HEK293 (cell line): ENCODE results near the gene VEZF1.

Experiments used
- SP2 ChIP-seq: fragments of 450-650 bp; formaldehyde crosslinking; IDR thresholded peaks from 2 replicates; pipeline ENCODE4 v1.5.1; 2016; ENCODE audit warnings: missing biosample characterization, missing genetic modification characterization
- SP3 ChIP-seq: fragments of 450-650 bp; formaldehyde crosslinking; IDR thresholded peaks from 2 replicates; pipeline ENCODE4 v1.5.1; 2016; ENCODE audit warnings: missing biosample characterization, missing genetic modification characterization
- ZBTB1 ChIP-seq: fragments of 450-650 bp; formaldehyde crosslinking; IDR thresholded peaks from 2 replicates; pipeline ENCODE4 v1.5.1; 2016; ENCODE audit warnings: missing biosample characterization, missing genetic modification characterization
- ZBTB11 ChIP-seq: fragments of 450-650 bp; formaldehyde crosslinking; conservative IDR thresholded peaks from 2 replicates; pipeline ENCODE4 v1.5.1; 2016; ENCODE audit warnings: low read depth, missing biosample characterization, missing genetic modification characterization
- ZBTB17 ChIP-seq: fragments of 450-650 bp; formaldehyde crosslinking; IDR thresholded peaks from 2 replicates; pipeline ENCODE4 v1.5.1; 2016; ENCODE audit warnings: missing biosample characterization, missing genetic modification characterization
- ZBTB8A ChIP-seq: fragments of 450-650 bp; formaldehyde crosslinking; IDR thresholded peaks from 2 replicates; pipeline ENCODE4 v1.5.1; 2016; ENCODE audit warnings: missing biosample characterization, missing genetic modification characterization
- ZIC2 ChIP-seq: fragments of 450-650 bp; formaldehyde crosslinking; IDR thresholded peaks from 2 replicates; pipeline ENCODE4 v1.5.1; 2016; ENCODE audit warnings: missing biosample characterization, missing genetic modification characterization
- ZNF112 ChIP-seq: fragments of 450-650 bp; formaldehyde crosslinking; IDR thresholded peaks from 2 replicates; pipeline ENCODE4 v1.5.0; 2017; ENCODE audit warnings: missing biosample characterization, missing genetic modification characterization
- ZNF174 ChIP-seq: fragments of 450-650 bp; formaldehyde crosslinking; IDR thresholded peaks from 2 replicates; pipeline ENCODE4 v1.5.0; 2017; ENCODE audit warnings: missing biosample characterization, mild to moderate bottlenecking, missing genetic modification characterization
- ZNF248 ChIP-seq: fragments of 450-650 bp; formaldehyde crosslinking; IDR thresholded peaks from 2 replicates; pipeline ENCODE4 v1.5.1; 2017; ENCODE audit warnings: missing biosample characterization, missing genetic modification characterization
- ZNF394 ChIP-seq: fragments of 450-650 bp; formaldehyde crosslinking; IDR thresholded peaks from 2 replicates; pipeline ENCODE4 v1.5.1; 2016; ENCODE audit warnings: missing biosample characterization, missing genetic modification characterization, mild to moderate bottlenecking, moderate library complexity, borderline replicate concordance
- ZNF501 ChIP-seq: fragments of 450-650 bp; formaldehyde crosslinking; IDR thresholded peaks from 2 replicates; pipeline ENCODE4 v1.5.1; 2016; ENCODE audit warnings: missing biosample characterization, missing genetic modification characterization
- ZNF514 ChIP-seq: fragments of 450-650 bp; formaldehyde crosslinking; IDR thresholded peaks from 2 replicates; pipeline ENCODE4 v1.5.1; 2016; ENCODE audit warnings: missing biosample characterization, missing genetic modification characterization
- ZNF596 ChIP-seq: fragments of 450-650 bp; IDR thresholded peaks from 2 replicates; pipeline ENCODE4 v1.5.0; 2018; ENCODE audit warnings: missing biosample characterization, mild to moderate bottlenecking, missing genetic modification characterization, moderate library complexity
- TF ChIP-seq, protein P1 (sequence below): fragments of 450-650 bp; formaldehyde crosslinking; IDR thresholded peaks from 2 replicates; pipeline ENCODE4 v1.5.1; 2016; ENCODE audit warnings: missing biosample characterization, missing genetic modification characterization, borderline replicate concordance
- TF ChIP-seq, protein P2 (sequence below): fragments of 450-650 bp; formaldehyde crosslinking; IDR thresholded peaks from 2 replicates; pipeline ENCODE4 v1.5.1; 2017; ENCODE audit warnings: missing biosample characterization, missing genetic modification characterization

Gene VEZF1

DNA sequence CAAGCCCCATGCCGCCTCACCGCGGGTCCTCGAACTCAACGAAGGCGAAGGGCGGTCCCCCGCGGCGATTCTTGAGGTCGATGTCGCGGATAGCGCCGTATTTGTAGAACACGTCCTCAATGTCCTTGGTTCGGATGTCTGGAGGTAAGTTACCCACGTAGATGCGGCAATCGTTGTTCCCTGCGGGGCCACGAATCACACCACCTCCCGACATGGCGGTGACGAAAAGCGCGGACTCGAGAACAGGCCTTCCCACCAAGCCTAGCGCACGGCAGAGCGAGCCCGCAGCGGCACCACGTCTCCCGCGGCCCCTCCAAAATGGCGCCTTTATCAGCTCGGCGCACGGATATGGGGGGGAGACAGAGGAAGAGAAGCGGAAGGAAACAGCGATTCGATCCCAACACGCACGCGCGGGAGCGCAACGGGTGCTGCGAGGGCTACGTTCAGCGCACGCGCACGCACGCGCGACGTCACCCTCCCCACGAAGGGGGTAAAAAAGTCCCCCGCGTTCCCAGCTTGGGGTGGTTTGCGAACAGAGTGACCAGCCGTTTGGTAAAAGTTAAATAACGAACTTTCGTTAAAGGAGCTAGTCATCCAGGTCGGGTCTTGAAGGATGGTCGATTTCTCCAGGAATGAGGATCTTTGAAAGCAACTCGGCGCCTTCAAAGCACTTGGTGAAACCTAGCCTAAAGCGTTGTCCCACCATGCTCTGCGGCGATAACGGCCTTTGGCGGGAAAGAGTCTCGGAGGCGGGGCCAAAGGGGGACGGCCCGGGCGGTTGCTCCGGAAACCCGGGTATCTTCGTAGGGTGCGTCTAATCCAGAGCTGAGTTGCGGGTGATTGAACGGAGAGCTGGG lies 19.1 kb upstream of the VEZF1 start, which contains the start of gene SRSF1 (continued):
- TF ChIP-seq ZBTB11 = peak; percentile 49
- TF ChIP-seq ZIC2 (tag by site-specific recombination) = peak; percentile 73
- TF ChIP-seq ZNF112 (tag by site-specific recombination) = no peak
- TF ChIP-seq ZBTB8A = peak; percentile 42; the same call in 1 of the 2 replicates
- TF ChIP-seq ZBTB1 (tag by site-specific recombination) = peak; percentile 41; the same call in 1 of the 2 replicates
- TF ChIP-seq ZNF596 = no peak
- peak; percentile 94 for TF ChIP-seq ZBTB17 (tag by site-specific recombination)
- peak; percentile 94; the same call in 1 of the 2 replicates for TF ChIP-seq ZNF501 (tag by site-specific recombination)
- no peak for TF ChIP-seq ZNF174 (tag by site-specific recombination)
- TF ChIP-seq ZNF248 (tag by site-specific recombination) = no peak
- peak; percentile 93 for TF ChIP-seq SP3
- peak; percentile 94 for TF ChIP-seq SP2
- TF ChIP-seq ZNF394 = peak; percentile 79; the same call in 1 of the 2 replicates
- TF ChIP-seq, protein P1, sequence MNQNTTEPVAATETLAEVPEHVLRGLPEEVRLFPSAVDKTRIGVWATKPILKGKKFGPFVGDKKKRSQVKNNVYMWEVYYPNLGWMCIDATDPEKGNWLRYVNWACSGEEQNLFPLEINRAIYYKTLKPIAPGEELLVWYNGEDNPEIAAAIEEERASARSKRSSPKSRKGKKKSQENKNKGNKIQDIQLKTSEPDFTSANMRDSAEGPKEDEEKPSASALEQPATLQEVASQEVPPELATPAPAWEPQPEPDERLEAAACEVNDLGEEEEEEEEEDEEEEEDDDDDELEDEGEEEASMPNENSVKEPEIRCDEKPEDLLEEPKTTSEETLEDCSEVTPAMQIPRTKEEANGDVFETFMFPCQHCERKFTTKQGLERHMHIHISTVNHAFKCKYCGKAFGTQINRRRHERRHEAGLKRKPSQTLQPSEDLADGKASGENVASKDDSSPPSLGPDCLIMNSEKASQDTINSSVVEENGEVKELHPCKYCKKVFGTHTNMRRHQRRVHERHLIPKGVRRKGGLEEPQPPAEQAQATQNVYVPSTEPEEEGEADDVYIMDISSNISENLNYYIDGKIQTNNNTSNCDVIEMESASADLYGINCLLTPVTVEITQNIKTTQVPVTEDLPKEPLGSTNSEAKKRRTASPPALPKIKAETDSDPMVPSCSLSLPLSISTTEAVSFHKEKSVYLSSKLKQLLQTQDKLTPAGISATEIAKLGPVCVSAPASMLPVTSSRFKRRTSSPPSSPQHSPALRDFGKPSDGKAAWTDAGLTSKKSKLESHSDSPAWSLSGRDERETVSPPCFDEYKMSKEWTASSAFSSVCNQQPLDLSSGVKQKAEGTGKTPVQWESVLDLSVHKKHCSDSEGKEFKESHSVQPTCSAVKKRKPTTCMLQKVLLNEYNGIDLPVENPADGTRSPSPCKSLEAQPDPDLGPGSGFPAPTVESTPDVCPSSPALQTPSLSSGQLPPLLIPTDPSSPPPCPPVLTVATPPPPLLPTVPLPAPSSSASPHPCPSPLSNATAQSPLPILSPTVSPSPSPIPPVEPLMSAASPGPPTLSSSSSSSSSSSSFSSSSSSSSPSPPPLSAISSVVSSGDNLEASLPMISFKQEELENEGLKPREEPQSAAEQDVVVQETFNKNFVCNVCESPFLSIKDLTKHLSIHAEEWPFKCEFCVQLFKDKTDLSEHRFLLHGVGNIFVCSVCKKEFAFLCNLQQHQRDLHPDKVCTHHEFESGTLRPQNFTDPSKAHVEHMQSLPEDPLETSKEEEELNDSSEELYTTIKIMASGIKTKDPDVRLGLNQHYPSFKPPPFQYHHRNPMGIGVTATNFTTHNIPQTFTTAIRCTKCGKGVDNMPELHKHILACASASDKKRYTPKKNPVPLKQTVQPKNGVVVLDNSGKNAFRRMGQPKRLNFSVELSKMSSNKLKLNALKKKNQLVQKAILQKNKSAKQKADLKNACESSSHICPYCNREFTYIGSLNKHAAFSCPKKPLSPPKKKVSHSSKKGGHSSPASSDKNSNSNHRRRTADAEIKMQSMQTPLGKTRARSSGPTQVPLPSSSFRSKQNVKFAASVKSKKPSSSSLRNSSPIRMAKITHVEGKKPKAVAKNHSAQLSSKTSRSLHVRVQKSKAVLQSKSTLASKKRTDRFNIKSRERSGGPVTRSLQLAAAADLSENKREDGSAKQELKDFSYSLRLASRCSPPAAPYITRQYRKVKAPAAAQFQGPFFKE (tag by site-specific recombination) = peak; percentile 98; the same call in 1 of the 2 replicates
- no peak for TF ChIP-seq ZNF514 (tag by site-specific recombination)
- TF ChIP-seq, protein P2, sequence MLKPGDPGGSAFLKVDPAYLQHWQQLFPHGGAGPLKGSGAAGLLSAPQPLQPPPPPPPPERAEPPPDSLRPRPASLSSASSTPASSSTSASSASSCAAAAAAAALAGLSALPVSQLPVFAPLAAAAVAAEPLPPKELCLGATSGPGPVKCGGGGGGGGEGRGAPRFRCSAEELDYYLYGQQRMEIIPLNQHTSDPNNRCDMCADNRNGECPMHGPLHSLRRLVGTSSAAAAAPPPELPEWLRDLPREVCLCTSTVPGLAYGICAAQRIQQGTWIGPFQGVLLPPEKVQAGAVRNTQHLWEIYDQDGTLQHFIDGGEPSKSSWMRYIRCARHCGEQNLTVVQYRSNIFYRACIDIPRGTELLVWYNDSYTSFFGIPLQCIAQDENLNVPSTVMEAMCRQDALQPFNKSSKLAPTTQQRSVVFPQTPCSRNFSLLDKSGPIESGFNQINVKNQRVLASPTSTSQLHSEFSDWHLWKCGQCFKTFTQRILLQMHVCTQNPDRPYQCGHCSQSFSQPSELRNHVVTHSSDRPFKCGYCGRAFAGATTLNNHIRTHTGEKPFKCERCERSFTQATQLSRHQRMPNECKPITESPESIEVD (tag by site-specific recombination) = no peak; the same call in 1 of the 2 replicates
- TF ChIP-seq, all 188 proteins: peak for 80
